ENCODE measurements around the gene ATG7. TPM values are rescaled to one million over a fixed set of nuclear protein-coding genes. Genes with fewer than 3 reads are reported as not detected.

ATG7 gene
- total RNA-seq, 1 experiment from 2014 or later = 56.1 TPM

- POLR2A ChIA-PET (ENCODE audit: unreplicated experiment) = no interaction called here
- Histone ChIP-seq H3K27me3 (ENCODE audit: insufficient read depth, low read depth) (no peaks in the 10 kb centered on the region), H3K9me3 (ENCODE audit: insufficient read depth, low read depth) (no peaks in the 10 kb centered on the region), H3K4me1 (replicated peaks; ENCODE audit: insufficient read depth) (no peaks in the 10 kb centered on the region), H3K36me3 (ENCODE audit: low read depth) (peaks cover 25% of the 10 kb centered on the region), H4K20me1 (ENCODE audit: insufficient read depth) (no peaks in the 10 kb centered on the region), H3K4me3 (no peak overlapping the region), H3F3A (ENCODE audit: insufficient read depth, low read depth) (peaks cover 7% of the 10 kb centered on the region; the same call in 1 of the 2 replicates), H3K27ac (no peak overlapping the region), H3K79me2 (ENCODE audit: low read depth) (no peaks in the 10 kb centered on the region), H2AFZ (no peak overlapping the region), H3K4me2 (no peak overlapping the region), H3K9me2 (ENCODE audit: insufficient read depth) (no peaks in the 10 kb centered on the region)
- CTCF ChIA-PET = no interaction called here
- DNase-seq = no peak
- no TSS peak for BruUV-seq (replicated peaks)
- intact Hi-C loops (cut with micrococcal nuclease; ENCODE audit: unreplicated experiment) = no loop called here
- TF ChIP-seq EZH2 (IDR thresholded peaks at IDR 0.05; ENCODE audit: low read depth) (no peak), CTCF (conservative IDR thresholded peaks at IDR 0.05) (no peak)
Observed at GRCh38 chr3:11327619-11328018, 55.4 kb downstream of the ATG7 start.

- H4K20me1 ChIP-seq (ENCODE audit: insufficient read depth) = no peaks in the 10 kb centered on the region
Observed at GRCh38 chr3:11328196-11328945, 56.2 kb downstream of the ATG7 start.

GRCh38 chr3:11329777-11330176 is 57.6 kb downstream of the ATG7 start:
- H2AFZ ChIP-seq = no peak overlapping the region
- peaks cover 8% of the 10 kb centered on the region for H3K4me1 ChIP-seq (replicated peaks; ENCODE audit: insufficient read depth)
- no peak for DNase-seq
- H3K9me3 ChIP-seq (ENCODE audit: insufficient read depth, low read depth) = no peaks in the 10 kb centered on the region
- ChIA-PET CTCF (no interaction called here), POLR2A (ENCODE audit: unreplicated experiment) (no interaction called here)
- no peak overlapping the region for H3K4me3 ChIP-seq
- H3K9me2 ChIP-seq (ENCODE audit: insufficient read depth) = no peaks in the 10 kb centered on the region
- intact Hi-C loops (cut with micrococcal nuclease; ENCODE audit: unreplicated experiment) = loop anchor here (1.0 to 5.0 kb wide), 2 partner anchors 93 to 572 kb away; no protein-coding TSS in a partner anchor
- H4K20me1 ChIP-seq (ENCODE audit: insufficient read depth) = no peaks in the 10 kb centered on the region
- H3F3A ChIP-seq (ENCODE audit: insufficient read depth, low read depth) = peaks cover 14% of the 10 kb centered on the region; the same call in 1 of the 2 replicates
- no peaks in the 10 kb centered on the region for H3K79me2 ChIP-seq (ENCODE audit: low read depth)
- H3K36me3 ChIP-seq (ENCODE audit: low read depth) = peaks cover 15% of the 10 kb centered on the region; the same call in 1 of the 2 replicates
- no peak overlapping the region for H3K4me2 ChIP-seq
- H3K27ac ChIP-seq = no peak overlapping the region
- BruUV-seq (replicated peaks) = no TSS peak
- TF ChIP-seq EZH2 (IDR thresholded peaks at IDR 0.05; ENCODE audit: low read depth) (no peak), CTCF (conservative IDR thresholded peaks at IDR 0.05) (no peak)
- no peaks in the 10 kb centered on the region for H3K27me3 ChIP-seq (ENCODE audit: insufficient read depth, low read depth)

More at GRCh38 chr3:11328196-11328945, 56.2 kb downstream of the ATG7 start:
- no peaks in the 10 kb centered on the region for H3K27me3 ChIP-seq (ENCODE audit: insufficient read depth, low read depth)
- no peak for DNase-seq
- no peaks in the 10 kb centered on the region for H3K9me2 ChIP-seq (ENCODE audit: insufficient read depth)
- H3K36me3 ChIP-seq (ENCODE audit: low read depth) = peaks cover 25% of the 10 kb centered on the region
- no peak overlapping the region for H2AFZ ChIP-seq
- peaks cover 7% of the 10 kb centered on the region; the same call in 1 of the 2 replicates for H3F3A ChIP-seq (ENCODE audit: insufficient read depth, low read depth)
- intact Hi-C loops (cut with micrococcal nuclease; ENCODE audit: unreplicated experiment) = no loop called here
- CTCF ChIA-PET = no interaction called here
- no peak overlapping the region for H3K4me2 ChIP-seq
- H3K79me2 ChIP-seq (ENCODE audit: low read depth) = no peaks in the 10 kb centered on the region
- POLR2A ChIA-PET (ENCODE audit: unreplicated experiment) = no interaction called here
- no TSS peak for BruUV-seq (replicated peaks)
- no peak overlapping the region for H3K4me3 ChIP-seq
- H3K4me1 ChIP-seq (replicated peaks; ENCODE audit: insufficient read depth) = no peaks in the 10 kb centered on the region
- TF ChIP-seq EZH2 (IDR thresholded peaks at IDR 0.05; ENCODE audit: low read depth) = no peak
- TF ChIP-seq CTCF (conservative IDR thresholded peaks at IDR 0.05) = no peak
- H3K27ac ChIP-seq = no peak overlapping the region
- no peaks in the 10 kb centered on the region for H3K9me3 ChIP-seq (ENCODE audit: insufficient read depth, low read depth)

Measured in PC-9 (cell line).